ENCODE data around the gene ACOT13. TPM values are rescaled to one million over a fixed set of nuclear protein-coding genes. Genes with fewer than 3 reads are reported as not detected.
"Not testable (repeated sequence)": the region's sequence is repeated elsewhere in the genome, so short reads cannot be mapped to it uniquely, and the experiment has no call there.

The ACOT13 gene
- total RNA-seq, 1 donor from 2014 or later: 18.7 TPM

DNA sequence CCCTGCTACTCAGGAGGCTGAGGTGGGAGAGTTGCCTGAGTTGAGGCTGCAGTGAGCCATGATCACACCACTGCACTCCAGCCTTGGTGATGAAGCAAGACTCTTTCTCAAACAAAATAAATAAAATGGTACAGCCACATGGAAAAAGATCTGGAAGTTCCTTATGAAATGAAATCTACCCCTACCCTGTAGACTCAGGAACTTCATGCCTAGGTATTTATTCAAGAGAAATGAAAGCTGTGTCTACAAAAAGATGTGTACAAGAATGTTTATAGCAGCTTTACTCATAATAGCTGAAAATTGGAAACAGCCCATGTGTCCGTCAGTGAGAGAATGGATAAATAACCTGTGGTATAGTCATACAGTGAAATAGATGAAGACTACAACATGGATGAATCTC, 67.3 kb downstream of the ACOT13 start:
- H3K36me3 Mint-ChIP-seq: peaks cover 3% of the 10 kb centered on the region
- no peaks in the 10 kb centered on the region for H3K4me1 Mint-ChIP-seq
- H3K9me3 Mint-ChIP-seq: peaks cover 25% of the 10 kb centered on the region
- TF ChIP-seq, protein P1, sequence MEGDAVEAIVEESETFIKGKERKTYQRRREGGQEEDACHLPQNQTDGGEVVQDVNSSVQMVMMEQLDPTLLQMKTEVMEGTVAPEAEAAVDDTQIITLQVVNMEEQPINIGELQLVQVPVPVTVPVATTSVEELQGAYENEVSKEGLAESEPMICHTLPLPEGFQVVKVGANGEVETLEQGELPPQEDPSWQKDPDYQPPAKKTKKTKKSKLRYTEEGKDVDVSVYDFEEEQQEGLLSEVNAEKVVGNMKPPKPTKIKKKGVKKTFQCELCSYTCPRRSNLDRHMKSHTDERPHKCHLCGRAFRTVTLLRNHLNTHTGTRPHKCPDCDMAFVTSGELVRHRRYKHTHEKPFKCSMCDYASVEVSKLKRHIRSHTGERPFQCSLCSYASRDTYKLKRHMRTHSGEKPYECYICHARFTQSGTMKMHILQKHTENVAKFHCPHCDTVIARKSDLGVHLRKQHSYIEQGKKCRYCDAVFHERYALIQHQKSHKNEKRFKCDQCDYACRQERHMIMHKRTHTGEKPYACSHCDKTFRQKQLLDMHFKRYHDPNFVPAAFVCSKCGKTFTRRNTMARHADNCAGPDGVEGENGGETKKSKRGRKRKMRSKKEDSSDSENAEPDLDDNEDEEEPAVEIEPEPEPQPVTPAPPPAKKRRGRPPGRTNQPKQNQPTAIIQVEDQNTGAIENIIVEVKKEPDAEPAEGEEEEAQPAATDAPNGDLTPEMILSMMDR (IDR thresholded peaks at IDR 0.05; ENCODE audit: unreplicated experiment): no peak
- no peak overlapping the region for H3K4me3 Mint-ChIP-seq
- DNase-seq (ENCODE audit: low spot score in 2 of 2, unreplicated experiment in 2 of 2): no peak
- H3K27ac Mint-ChIP-seq: no peak overlapping the region
- peaks cover 2% of the 10 kb centered on the region for H3K27me3 Mint-ChIP-seq (ENCODE audit: low read depth)

DNA sequence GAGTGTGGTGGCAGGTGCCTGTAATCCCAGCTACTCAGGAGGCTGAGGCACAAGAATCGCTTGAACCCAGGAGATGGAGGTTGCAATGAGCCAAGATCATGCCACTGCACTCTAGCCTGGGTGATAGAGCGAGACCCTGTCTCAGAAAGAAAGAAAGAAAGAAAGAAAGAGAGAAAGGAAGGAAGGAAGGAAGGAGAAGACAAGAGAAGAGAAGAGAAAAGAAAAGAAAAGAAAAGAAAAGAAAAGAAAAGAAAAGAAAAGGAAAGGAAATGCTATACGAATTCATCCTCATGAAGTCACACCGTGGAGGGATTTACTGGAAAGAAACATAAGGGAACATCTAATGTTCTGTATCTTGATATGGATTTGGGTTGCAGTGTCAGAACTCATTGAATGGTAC, 67.8 kb downstream of the ACOT13 start:
- not testable (repeated sequence) for H3K4me1 Mint-ChIP-seq; H3K27me3 Mint-ChIP-seq (ENCODE audit: low read depth); H3K36me3 Mint-ChIP-seq; H3K27ac Mint-ChIP-seq; DNase-seq (ENCODE audit: low spot score in 2 of 2, unreplicated experiment in 2 of 2); H3K4me3 Mint-ChIP-seq
- peaks cover 21% of the 10 kb centered on the region for H3K9me3 Mint-ChIP-seq

DNA sequence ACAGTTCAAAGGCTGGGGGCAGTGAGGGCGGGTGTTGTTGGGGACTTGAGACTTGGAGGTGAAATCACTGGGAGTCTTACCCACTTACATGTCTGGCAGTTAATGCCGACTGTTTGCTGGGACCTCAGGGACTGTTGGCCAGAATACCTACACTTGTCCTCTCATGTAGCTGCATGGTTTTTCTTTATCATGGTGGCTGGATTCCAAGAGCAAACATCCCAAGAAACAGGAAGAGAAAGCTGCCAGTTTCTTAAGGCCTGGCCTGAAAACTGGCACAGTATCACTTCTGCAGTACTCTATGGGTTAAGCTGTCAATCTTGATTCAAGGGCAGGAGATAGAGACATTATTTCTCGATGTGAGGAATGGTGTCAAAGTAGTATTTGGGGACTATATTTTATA, 71.9 kb downstream of the ACOT13 start:
- Mint-ChIP-seq H3K4me3 (no peak overlapping the region), H3K4me1 (no peaks in the 10 kb centered on the region)
- TF ChIP-seq, protein P1 (IDR thresholded peaks at IDR 0.05; ENCODE audit: unreplicated experiment): no peak

DNA sequence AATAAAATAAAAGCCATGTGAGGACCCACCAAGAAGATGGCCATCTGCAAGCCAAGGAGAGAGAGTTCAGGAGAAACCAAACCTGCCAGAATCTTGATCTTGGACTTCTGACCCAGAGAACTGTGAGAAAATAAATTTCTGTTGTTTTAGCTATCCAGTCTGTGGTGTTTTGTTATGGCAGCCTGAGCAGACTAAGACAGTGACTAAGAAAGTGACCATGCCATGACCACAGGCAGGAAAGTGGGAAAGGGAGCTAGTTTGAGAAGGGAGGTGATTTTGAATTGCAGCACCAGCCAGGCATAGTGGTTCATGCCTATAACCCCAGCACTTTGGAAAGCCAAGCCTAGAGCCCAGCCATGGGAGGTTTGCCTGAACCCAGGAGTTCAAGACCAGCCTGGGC, 74.0 kb downstream of the ACOT13 start:
- Mint-ChIP-seq H3K9me3 (no peaks in the 10 kb centered on the region), H3K4me1 (no peaks in the 10 kb centered on the region), H3K27me3 (ENCODE audit: low read depth) (peaks cover 2% of the 10 kb centered on the region), H3K27ac (no peak overlapping the region), H3K36me3 (no peaks in the 10 kb centered on the region), H3K4me3 (no peak overlapping the region)
- DNase-seq (ENCODE audit: low spot score in 2 of 2, unreplicated experiment in 2 of 2): no peak
- TF ChIP-seq, protein P1 (IDR thresholded peaks at IDR 0.05; ENCODE audit: unreplicated experiment): no peak

More for the DNA sequence above, 71.9 kb downstream of the ACOT13 start:
- Mint-ChIP-seq H3K36me3 (no peaks in the 10 kb centered on the region), H3K27me3 (ENCODE audit: low read depth) (peaks cover 2% of the 10 kb centered on the region), H3K9me3 (no peaks in the 10 kb centered on the region), H3K27ac (no peak overlapping the region)
- DNase-seq (ENCODE audit: low spot score in 2 of 2, unreplicated experiment in 2 of 2): no peak

DNA sequence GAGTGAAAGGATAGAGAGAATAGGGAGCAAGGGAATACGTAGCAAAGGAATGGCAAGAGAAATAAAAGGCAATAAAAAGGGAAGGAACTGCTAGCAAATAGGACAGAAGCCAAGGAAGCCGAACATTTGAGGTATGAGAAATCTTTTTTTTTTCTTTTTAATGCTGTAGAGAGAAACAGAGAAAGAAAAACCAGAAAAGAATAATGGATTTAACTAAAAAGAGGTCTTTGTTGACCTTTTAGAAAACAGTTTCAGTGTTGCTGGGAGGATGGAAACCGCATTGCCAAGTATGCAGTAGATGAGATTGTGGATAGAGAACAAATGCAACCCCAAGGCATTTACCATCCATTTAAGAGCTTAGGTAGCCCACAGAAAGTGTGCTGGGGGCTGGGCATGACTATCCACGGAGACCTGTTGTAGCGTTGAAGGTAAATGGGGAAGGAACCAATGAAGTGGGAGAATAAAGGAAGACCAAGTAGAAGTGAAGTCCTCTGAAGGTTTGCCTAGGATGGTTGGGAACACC, 75.4 kb downstream of the ACOT13 start:
- TF ChIP-seq, protein P1 (IDR thresholded peaks at IDR 0.05; ENCODE audit: unreplicated experiment): no peak
- Mint-ChIP-seq H3K36me3 (no peaks in the 10 kb centered on the region), H3K27ac (no peak overlapping the region), H3K27me3 (ENCODE audit: low read depth) (no peaks in the 10 kb centered on the region), H3K4me3 (no peak overlapping the region), H3K4me1 (no peaks in the 10 kb centered on the region), H3K9me3 (no peaks in the 10 kb centered on the region)
- no peak for DNase-seq (ENCODE audit: low spot score in 2 of 2, unreplicated experiment in 2 of 2)

DNA sequence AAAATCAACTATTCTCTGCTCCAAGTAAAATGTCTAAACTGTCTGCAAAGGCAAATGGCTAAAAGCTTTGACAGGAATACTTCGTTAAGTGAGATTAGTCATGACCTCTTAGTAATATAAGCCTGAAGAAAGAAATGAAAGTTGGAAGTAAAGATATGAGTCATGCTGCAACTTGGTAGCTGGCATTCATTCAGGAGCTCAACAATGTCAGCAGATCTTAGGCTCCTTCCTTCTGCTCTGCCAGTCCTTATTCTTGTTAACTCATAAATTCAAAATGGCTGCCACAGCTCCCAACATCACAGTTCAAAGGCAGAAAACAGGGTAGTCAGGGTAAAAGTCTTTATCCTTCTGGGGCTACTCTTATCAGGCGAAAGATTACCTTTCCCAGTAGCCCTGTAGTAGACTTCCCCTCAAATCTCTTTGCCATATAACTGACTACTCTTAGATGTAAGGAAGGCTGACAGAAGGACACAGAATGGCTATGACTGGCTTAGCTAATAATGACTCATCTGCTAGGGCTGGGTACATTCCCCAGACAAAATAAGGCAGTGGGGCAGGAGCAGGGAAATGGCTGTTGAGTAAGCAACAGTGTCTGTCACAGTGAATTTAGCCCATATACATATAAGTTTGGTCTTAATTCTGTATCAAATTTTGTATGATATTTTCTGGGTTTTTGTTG, 76.5 kb downstream of the ACOT13 start:
- H3K27ac Mint-ChIP-seq: no peak overlapping the region
- no peaks in the 10 kb centered on the region for H3K9me3 Mint-ChIP-seq

More for the DNA sequence above, 76.5 kb downstream of the ACOT13 start:
- DNase-seq (ENCODE audit: low spot score in 2 of 2, unreplicated experiment in 2 of 2): no peak
- no peaks in the 10 kb centered on the region for H3K36me3 Mint-ChIP-seq
- H3K4me1 Mint-ChIP-seq: no peaks in the 10 kb centered on the region
- TF ChIP-seq, protein P1 (IDR thresholded peaks at IDR 0.05; ENCODE audit: unreplicated experiment): no peak
- no peak overlapping the region for H3K4me3 Mint-ChIP-seq
- H3K27me3 Mint-ChIP-seq (ENCODE audit: low read depth): no peaks in the 10 kb centered on the region
